ENCODE data around the gene IL1RL1. TPM values are rescaled to one million over a fixed set of nuclear protein-coding genes. Genes with fewer than 3 reads are reported as not detected.

The IL1RL1 gene
- total and polyA plus RNA-seq, 2 donors (not counting 1 experiment from before 2014, with no cell fraction given): 0.02 to 0.50 TPM

- no peak for TF ChIP-seq CTCF (conservative IDR thresholded peaks at IDR 0.05 in 1 of 2, IDR thresholded peaks at IDR 0.05 in 1 of 2; ENCODE audit: low read depth in 1 of 2, low read length in 2 of 2)
- TF ChIP-seq EZH2 (IDR thresholded peaks at IDR 0.05; ENCODE audit: low read length, missing control alignments): no peak
- Histone ChIP-seq H3K4me3 (replicated peaks in 1 of 4; ENCODE audit: control extremely low read depth in 1 of 4, insufficient read depth in 1 of 4, low read depth in 3 of 4, low read length in 4 of 4) (no peak overlapping the region), H3K4me1 (ENCODE audit: control insufficient read depth, extremely low read depth, insufficient read depth, low read length) (no peaks in the 10 kb centered on the region), H3K9me3 (ENCODE audit: control insufficient read depth, insufficient read depth, low read depth, low read length) (no peaks in the 10 kb centered on the region), H2AFZ (ENCODE audit: low read length) (no peak overlapping the region), H4K20me1 (ENCODE audit: control insufficient read depth, extremely low read depth, insufficient read depth, low read length) (no peaks in the 10 kb centered on the region), H3K27ac (ENCODE audit: insufficient read depth, low read length) (no peak overlapping the region), H3K79me2 (ENCODE audit: control insufficient read depth, insufficient read depth, low read length) (no peaks in the 10 kb centered on the region), H3K36me3 (ENCODE audit: control insufficient read depth, insufficient read depth, low read length) (no peaks in the 10 kb centered on the region), H3K9ac (ENCODE audit: insufficient read depth, low read length) (no peak overlapping the region), H3K27me3 (ENCODE audit: control insufficient read depth, insufficient read depth, low read length) (peaks cover 9% of the 10 kb centered on the region), H3K4me2 (ENCODE audit: extremely low read depth, insufficient read depth, low read length) (no peak overlapping the region)
- DNase-seq (ENCODE audit: low read depth in 2 of 2): no peak
These were observed 34.1 kb downstream of the IL1RL1 start for GRCh38 chr2:102345329-102345920.

- Histone ChIP-seq H3K4me1 (ENCODE audit: control insufficient read depth, extremely low read depth, insufficient read depth, low read length) (no peaks in the 10 kb centered on the region), H3K4me3 (replicated peaks in 1 of 4; ENCODE audit: control extremely low read depth in 1 of 4, insufficient read depth in 1 of 4, low read depth in 3 of 4, low read length in 4 of 4) (no peak overlapping the region), H3K79me2 (ENCODE audit: control insufficient read depth, insufficient read depth, low read length) (no peaks in the 10 kb centered on the region), H3K27ac (ENCODE audit: insufficient read depth, low read length) (no peak overlapping the region), H3K4me2 (ENCODE audit: extremely low read depth, insufficient read depth, low read length) (no peak overlapping the region), H3K27me3 (ENCODE audit: control insufficient read depth, insufficient read depth, low read length) (peaks cover 9% of the 10 kb centered on the region), H3K9me3 (ENCODE audit: control insufficient read depth, insufficient read depth, low read depth, low read length) (no peaks in the 10 kb centered on the region), H3K36me3 (ENCODE audit: control insufficient read depth, insufficient read depth, low read length) (no peaks in the 10 kb centered on the region), H4K20me1 (ENCODE audit: control insufficient read depth, extremely low read depth, insufficient read depth, low read length) (no peaks in the 10 kb centered on the region), H3K9ac (ENCODE audit: insufficient read depth, low read length) (no peak overlapping the region), H2AFZ (ENCODE audit: low read length) (no peak overlapping the region)
- DNase-seq (ENCODE audit: low read depth in 2 of 2): no peak
- TF ChIP-seq CTCF (conservative IDR thresholded peaks at IDR 0.05 in 1 of 2, IDR thresholded peaks at IDR 0.05 in 1 of 2; ENCODE audit: low read depth in 1 of 2, low read length in 2 of 2): no peak
These were observed 35.2 kb downstream of the IL1RL1 start for GRCh38 chr2:102346381-102347130.

- no peak overlapping the region for H2AFZ ChIP-seq (ENCODE audit: low read length)
- no peak overlapping the region for H3K4me3 ChIP-seq (replicated peaks in 1 of 4; ENCODE audit: control extremely low read depth in 1 of 4, insufficient read depth in 1 of 4, low read depth in 3 of 4, low read length in 4 of 4)
- H3K79me2 ChIP-seq (ENCODE audit: control insufficient read depth, insufficient read depth, low read length): no peaks in the 10 kb centered on the region
- H3K9ac ChIP-seq (ENCODE audit: insufficient read depth, low read length): no peak overlapping the region
- H3K4me1 ChIP-seq (ENCODE audit: control insufficient read depth, extremely low read depth, insufficient read depth, low read length): no peaks in the 10 kb centered on the region
- H3K36me3 ChIP-seq (ENCODE audit: control insufficient read depth, insufficient read depth, low read length): no peaks in the 10 kb centered on the region
- H3K9me3 ChIP-seq (ENCODE audit: control insufficient read depth, insufficient read depth, low read depth, low read length): no peaks in the 10 kb centered on the region
- DNase-seq (ENCODE audit: low read depth in 2 of 2): no peak
- TF ChIP-seq EZH2 (IDR thresholded peaks at IDR 0.05; ENCODE audit: low read length, missing control alignments) (no peak), CTCF (conservative IDR thresholded peaks at IDR 0.05 in 1 of 2, IDR thresholded peaks at IDR 0.05 in 1 of 2; ENCODE audit: low read depth in 1 of 2, low read length in 2 of 2) (no peak)
- H3K4me2 ChIP-seq (ENCODE audit: extremely low read depth, insufficient read depth, low read length): no peak overlapping the region
- H3K27ac ChIP-seq (ENCODE audit: insufficient read depth, low read length): no peak overlapping the region
- no peaks in the 10 kb centered on the region for H4K20me1 ChIP-seq (ENCODE audit: control insufficient read depth, extremely low read depth, insufficient read depth, low read length)
- peaks cover 8% of the 10 kb centered on the region for H3K27me3 ChIP-seq (ENCODE audit: control insufficient read depth, insufficient read depth, low read length)
These were observed 38.9 kb downstream of the IL1RL1 start for GRCh38 chr2:102350137-102350793.

All from fibroblast of lung (primary cell).